Measurements from ENCODE around the gene EYA2.
"Not testable (repeated sequence)": the region's sequence is repeated elsewhere in the genome, so short reads cannot be mapped to it uniquely, and the experiment has no call there.

Gene EYA2

DNA sequence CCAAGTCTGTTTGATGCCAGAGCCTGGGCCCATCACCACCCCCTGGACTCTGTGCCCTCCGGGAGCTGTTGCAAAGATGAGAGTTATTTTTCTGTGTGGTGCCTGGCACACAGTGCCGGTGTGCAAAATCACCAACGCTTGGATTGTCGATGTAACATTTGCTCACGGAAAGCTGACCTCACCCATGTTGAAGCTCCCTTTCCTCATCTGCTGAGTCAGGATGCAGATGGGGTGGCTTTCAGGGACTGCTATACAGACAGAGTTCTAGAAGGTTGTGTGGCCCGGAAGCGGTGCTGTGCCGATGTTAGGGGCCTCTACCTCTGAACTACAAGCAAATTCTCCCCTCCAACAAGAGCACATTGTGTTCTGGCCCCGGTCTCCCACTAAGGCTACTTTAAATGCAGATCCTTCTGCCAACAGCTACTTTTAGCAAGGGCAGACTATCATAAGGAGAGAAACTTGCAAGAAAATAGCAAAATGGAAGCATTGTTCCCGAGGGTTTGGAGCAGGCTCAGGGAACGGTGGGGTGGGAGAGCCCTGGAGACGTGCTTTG is 34.0 kb downstream of the EYA2 start:
- H3K27me3 ChIP-seq (ENCODE audit: insufficient read depth, low read length) = peaks cover 7% of the 10 kb centered on the region
- no peak overlapping the region for H3K4me3 ChIP-seq (ENCODE audit: low read length)
- no peaks in the 10 kb centered on the region for H3K9me3 ChIP-seq (ENCODE audit: low read length)
- no peak overlapping the region for H2AFZ ChIP-seq (ENCODE audit: low read depth, low read length)
- no peaks in the 10 kb centered on the region for H3K36me3 ChIP-seq (ENCODE audit: insufficient read depth, low read length)
- no peaks in the 10 kb centered on the region for H3K4me1 ChIP-seq (ENCODE audit: insufficient read depth, low read length)

DNA sequence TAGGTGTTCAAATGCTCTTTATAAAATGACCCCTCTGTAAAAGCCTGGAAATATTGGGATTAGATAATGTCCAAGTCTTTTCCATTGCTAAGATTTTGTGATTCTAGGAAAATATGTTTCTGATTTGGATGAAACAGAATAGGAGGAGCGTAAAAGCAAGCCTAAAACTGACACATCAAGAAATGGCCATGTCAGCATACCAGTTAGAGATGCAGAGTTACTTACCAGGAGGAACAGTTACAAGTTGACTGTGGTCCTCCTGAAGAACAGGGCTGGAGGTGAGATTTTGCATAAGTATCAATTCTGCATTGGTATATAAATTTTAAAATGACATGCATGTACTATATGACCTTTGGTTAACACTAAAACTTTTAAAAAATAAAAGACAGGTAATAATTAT is 35.3 kb downstream of the EYA2 start:
- no peak overlapping the region for H3K4me3 ChIP-seq (ENCODE audit: low read length)
- H3K4me1 ChIP-seq (ENCODE audit: insufficient read depth, low read length) = no peaks in the 10 kb centered on the region
- no peaks in the 10 kb centered on the region for H3K36me3 ChIP-seq (ENCODE audit: insufficient read depth, low read length)
- peaks cover 7% of the 10 kb centered on the region for H3K27me3 ChIP-seq (ENCODE audit: insufficient read depth, low read length)
- H2AFZ ChIP-seq (ENCODE audit: low read depth, low read length) = no peak overlapping the region
- no peaks in the 10 kb centered on the region for H3K9me3 ChIP-seq (ENCODE audit: low read length)

DNA sequence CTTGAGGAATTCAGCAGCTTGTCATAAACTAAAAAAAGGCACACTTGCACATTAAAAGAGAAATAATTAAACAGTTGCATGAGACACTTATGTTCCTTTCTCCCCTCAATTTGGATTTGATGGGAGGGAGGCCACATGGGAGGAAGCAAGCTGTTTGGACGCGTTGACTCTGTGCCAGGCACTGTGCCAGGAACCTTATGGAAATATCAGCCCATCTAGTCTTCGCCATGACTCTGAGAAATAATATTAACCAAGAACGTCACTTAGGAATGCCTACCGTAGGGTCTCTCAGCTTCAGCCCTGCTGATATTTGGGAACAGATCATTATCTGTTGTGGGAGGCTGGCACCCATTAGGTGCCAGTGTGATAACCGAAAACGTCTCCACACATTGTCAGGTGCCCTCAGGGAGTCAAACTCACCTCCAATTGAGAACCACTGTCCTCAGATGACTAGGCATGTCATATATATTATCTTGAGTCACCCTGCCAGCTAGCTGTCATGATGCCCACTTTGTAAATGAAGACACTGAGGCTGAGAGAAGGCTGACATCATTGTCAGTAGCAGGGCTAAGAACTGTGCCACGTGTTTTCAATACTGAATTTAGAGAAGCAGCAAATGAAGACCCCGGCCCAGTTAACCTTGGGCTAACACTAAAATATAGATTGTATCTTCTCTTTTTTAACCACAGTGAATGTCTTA is 36.1 kb downstream of the EYA2 start:
- Histone ChIP-seq H3K9me3 (ENCODE audit: low read length) (no peaks in the 10 kb centered on the region), H3K36me3 (ENCODE audit: insufficient read depth, low read length) (no peaks in the 10 kb centered on the region), H3K27me3 (ENCODE audit: insufficient read depth, low read length) (peaks cover 7% of the 10 kb centered on the region), H3K4me3 (ENCODE audit: low read length) (no peak overlapping the region), H2AFZ (ENCODE audit: low read depth, low read length) (no peak overlapping the region), H3K4me1 (ENCODE audit: insufficient read depth, low read length) (no peaks in the 10 kb centered on the region)

DNA sequence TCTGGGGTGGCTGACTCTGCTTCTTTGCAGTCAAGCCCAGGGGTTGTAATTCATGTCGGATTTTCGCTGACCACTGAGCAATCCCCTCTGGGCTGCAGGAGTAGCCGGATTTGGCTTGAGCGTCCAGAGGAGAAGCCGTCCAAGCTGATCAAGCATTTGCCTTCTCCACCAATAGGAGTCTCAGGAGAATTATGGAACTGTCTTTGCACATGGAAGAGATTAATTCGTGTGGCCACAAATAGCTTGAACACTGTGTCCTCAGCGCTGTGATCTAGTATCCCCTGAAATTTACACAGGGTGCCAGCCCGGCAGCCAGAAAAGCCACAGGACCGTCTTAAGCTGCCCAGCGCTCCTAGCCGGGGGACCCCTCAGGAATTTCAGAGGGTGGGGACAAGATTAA is 37.1 kb downstream of the EYA2 start:
- no peaks in the 10 kb centered on the region for H3K4me1 ChIP-seq (ENCODE audit: insufficient read depth, low read length)
- H3K4me3 ChIP-seq (ENCODE audit: low read length) = no peak overlapping the region
- H3K27me3 ChIP-seq (ENCODE audit: insufficient read depth, low read length) = peaks cover 7% of the 10 kb centered on the region
- H2AFZ ChIP-seq (ENCODE audit: low read depth, low read length) = no peak overlapping the region
- no peaks in the 10 kb centered on the region for H3K36me3 ChIP-seq (ENCODE audit: insufficient read depth, low read length)
- no peaks in the 10 kb centered on the region for H3K9me3 ChIP-seq (ENCODE audit: low read length)

DNA sequence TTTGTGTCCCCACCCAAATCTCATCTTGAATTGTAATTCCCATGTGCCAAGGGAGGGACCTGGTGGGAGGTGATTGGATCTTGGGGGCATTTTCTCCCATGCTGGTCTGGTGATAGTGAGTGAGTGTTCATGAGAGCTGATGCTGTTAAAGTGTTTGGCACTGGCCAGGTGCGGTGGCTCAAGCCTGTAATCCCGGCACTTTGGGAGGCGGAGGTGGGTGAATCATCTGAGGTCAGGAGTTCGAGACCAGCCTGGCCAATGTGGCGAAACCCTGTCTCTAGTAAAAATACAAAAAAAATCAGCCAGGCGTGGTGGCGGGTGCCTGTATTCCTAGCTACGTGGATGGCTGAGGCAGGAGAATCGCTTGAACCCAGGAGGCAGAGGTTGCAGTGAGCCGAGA is 37.8 kb downstream of the EYA2 start:
- not testable (repeated sequence) for H3K4me1 ChIP-seq (ENCODE audit: insufficient read depth, low read length); H2AFZ ChIP-seq (ENCODE audit: low read depth, low read length); H3K9me3 ChIP-seq (ENCODE audit: low read length); H3K4me3 ChIP-seq (ENCODE audit: low read length); H3K36me3 ChIP-seq (ENCODE audit: insufficient read depth, low read length); H3K27me3 ChIP-seq (ENCODE audit: insufficient read depth, low read length)

DNA sequence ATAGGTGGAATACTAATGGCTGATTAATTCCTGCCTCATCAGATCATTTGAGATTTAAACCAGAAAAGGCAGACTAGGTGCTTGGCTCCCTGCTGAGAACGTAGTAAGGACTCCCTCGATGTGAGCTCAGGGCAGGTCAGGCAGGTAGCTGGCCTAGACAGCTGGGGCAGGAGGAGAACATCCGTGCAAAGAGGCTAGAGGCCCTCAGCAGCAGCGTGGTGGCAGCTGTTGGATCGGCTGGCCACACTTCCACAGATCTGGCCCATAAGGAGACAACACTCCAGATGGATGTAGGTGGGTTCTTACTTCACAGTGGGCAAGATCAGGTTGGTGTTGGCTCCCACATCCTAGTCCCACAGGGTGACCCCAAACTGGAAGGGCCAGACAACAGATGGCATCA is 38.5 kb downstream of the EYA2 start:
- Histone ChIP-seq H3K9me3 (ENCODE audit: low read length) (no peaks in the 10 kb centered on the region), H3K27me3 (ENCODE audit: insufficient read depth, low read length) (peaks cover 7% of the 10 kb centered on the region), H3K4me1 (ENCODE audit: insufficient read depth, low read length) (no peaks in the 10 kb centered on the region), H3K4me3 (ENCODE audit: low read length) (no peak overlapping the region), H2AFZ (ENCODE audit: low read depth, low read length) (no peak overlapping the region), H3K36me3 (ENCODE audit: insufficient read depth, low read length) (no peaks in the 10 kb centered on the region)

DNA sequence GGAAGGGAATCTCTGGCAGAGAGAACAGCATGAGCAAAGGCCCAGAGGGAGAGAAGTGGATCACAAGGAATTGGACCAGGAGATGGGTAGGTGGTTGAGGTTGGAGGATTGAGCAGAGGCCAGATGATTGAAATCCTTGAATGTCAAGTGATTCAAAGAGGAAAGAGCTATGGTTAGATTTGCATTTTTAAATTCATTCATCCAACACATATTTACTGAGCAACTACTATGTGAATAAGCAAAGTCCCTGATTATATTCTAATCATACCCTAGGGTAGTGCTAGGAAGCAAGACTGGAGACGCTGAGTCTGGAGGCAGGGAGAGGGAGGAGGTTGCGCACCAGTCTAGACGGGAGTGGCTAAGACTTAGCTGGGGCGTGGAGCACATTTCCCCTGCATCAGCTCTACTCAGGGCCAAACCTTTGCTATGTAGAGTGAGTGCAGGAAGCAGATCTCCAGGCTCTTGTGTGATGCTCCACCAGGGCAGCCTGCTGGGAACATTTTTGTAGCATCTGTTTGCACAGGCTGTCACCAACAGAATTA is 40.2 kb downstream of the EYA2 start:
- no peak overlapping the region for H3K4me3 ChIP-seq (ENCODE audit: low read length)
- no peaks in the 10 kb centered on the region for H3K36me3 ChIP-seq (ENCODE audit: insufficient read depth, low read length)
- peaks cover 5% of the 10 kb centered on the region for H3K27me3 ChIP-seq (ENCODE audit: insufficient read depth, low read length)
- no peaks in the 10 kb centered on the region for H3K9me3 ChIP-seq (ENCODE audit: low read length)
- H3K4me1 ChIP-seq (ENCODE audit: insufficient read depth, low read length) = no peaks in the 10 kb centered on the region
- no peak overlapping the region for H2AFZ ChIP-seq (ENCODE audit: low read depth, low read length)

DNA sequence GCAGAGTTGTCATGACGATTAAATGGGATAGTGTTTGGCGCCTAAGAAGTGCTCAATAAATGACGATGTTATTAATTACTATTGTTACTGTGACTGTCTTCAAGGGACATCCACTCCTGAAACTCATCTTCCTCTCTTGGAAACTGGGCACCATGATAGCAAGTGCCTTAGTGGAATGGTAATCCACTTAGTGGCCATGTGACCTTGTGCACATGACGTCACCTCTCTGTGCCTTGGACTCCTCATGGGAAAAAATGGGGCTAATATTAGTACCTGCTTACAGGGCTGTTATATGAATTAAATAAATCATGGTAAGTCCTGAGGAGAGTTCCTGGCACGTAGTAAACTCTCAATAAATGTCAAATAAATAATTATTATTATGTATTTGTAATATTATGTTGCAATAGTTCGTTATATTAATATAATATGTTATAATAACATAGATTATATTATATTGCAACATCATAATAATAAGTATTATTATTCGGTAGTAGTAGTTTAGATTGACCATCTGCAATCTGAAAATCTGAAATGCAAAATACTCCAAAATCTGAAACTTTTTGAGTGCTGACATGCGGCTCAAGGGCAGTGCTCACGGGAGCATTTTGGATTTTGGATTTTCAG is 40.9 kb downstream of the EYA2 start:
- H3K36me3 ChIP-seq (ENCODE audit: insufficient read depth, low read length) = no peaks in the 10 kb centered on the region
- no peaks in the 10 kb centered on the region for H3K4me1 ChIP-seq (ENCODE audit: insufficient read depth, low read length)
- H3K27me3 ChIP-seq (ENCODE audit: insufficient read depth, low read length) = peaks cover 5% of the 10 kb centered on the region
- no peaks in the 10 kb centered on the region for H3K9me3 ChIP-seq (ENCODE audit: low read length)
- no peak overlapping the region for H2AFZ ChIP-seq (ENCODE audit: low read depth, low read length)
- no peak overlapping the region for H3K4me3 ChIP-seq (ENCODE audit: low read length)

DNA sequence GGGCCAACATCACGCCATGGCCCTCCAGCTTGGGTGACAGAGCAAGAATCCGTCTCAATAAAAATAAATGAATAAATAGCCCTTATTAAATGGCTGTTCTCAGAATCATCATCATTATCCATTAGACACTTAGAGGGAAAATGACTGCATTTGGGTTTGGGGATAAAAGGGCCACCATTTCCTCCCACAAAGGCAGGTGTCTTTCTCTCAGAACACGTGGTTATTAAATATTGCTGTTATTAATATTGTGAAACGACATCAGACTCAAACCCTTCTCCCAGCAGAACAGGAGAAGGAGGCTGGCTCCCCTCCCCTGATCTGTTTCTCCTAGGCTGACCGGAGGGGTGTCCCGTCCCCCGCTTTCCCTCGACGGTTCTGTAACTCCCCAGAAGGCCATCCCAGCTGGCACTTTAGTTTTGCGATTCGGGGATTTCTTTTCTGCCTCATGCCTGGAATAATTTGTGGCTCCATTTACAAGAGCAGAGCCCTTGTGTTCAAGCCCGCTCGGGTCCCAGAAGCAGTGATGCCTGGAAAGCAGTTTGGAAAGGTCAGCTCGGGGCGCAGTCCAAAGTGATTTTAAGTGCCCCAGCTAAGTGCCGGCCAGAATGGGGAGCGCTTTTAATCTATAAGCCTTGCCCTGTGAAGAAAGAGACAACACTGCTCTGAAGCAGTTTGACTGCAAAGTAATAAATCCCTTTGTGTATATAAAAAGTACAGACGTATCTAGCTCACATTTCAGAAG is 41.9 kb downstream of the EYA2 start:
- Histone ChIP-seq H3K27me3 (ENCODE audit: insufficient read depth, low read length) (no peaks in the 10 kb centered on the region), H3K4me3 (ENCODE audit: low read length) (no peak overlapping the region), H3K4me1 (ENCODE audit: insufficient read depth, low read length) (no peaks in the 10 kb centered on the region), H3K36me3 (ENCODE audit: insufficient read depth, low read length) (no peaks in the 10 kb centered on the region), H3K9me3 (ENCODE audit: low read length) (no peaks in the 10 kb centered on the region), H2AFZ (ENCODE audit: low read depth, low read length) (no peak overlapping the region)

DNA sequence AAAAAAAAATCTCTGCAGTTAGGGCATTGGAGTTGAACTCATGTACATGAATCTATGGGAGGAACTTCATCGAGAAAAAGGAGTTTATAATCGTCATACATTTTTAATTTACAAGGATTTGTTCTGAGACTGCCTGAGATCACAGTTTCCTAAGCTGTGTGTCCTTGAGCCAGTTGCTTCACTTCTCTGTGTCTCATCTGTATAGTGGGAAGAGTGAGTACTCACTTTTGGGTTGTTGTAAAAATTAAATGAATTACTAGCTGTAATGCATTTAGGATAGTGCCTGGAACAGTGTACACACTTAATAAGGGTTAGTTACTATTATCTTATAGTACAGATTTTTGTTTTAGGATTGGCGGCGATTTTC is 42.5 kb downstream of the EYA2 start:
- Histone ChIP-seq H3K36me3 (ENCODE audit: insufficient read depth, low read length) (no peaks in the 10 kb centered on the region), H3K4me1 (ENCODE audit: insufficient read depth, low read length) (no peaks in the 10 kb centered on the region), H3K9me3 (ENCODE audit: low read length) (no peaks in the 10 kb centered on the region), H3K4me3 (ENCODE audit: low read length) (no peak overlapping the region), H2AFZ (ENCODE audit: low read depth, low read length) (no peak overlapping the region), H3K27me3 (ENCODE audit: insufficient read depth, low read length) (no peaks in the 10 kb centered on the region)

DNA sequence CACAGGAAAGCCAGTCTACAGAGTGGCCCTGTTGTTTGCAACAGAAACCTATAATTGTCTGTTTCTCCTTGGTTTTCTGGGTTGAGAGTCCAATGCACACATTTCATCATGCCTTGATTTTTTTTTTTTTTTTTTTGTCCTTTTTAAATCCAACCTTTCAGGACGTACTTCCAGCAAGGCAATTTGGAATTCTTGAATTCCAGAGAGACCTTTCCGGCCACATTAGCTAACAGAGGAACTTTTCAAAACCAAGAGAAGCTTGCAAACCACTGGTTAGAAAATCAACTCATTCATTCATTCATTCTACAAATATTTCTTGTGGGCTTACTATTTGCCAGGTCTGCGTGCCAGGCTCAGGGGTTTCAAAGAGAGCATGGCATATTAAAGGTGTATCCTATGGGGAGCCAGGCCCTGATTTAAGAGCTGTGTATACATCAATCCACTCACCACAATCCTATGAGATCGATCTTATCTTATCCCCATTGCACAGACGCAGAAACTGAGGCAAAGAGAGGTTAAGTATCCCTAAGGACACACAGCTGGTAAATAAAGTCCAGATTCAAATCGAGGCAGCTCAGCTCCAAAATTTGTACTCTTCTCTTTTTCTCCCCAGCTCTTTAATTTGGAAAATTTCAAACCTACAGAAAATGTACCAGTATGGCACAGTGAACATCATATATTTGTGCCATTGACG is 43.0 kb downstream of the EYA2 start:
- Histone ChIP-seq H3K27me3 (ENCODE audit: insufficient read depth, low read length) (no peaks in the 10 kb centered on the region), H3K36me3 (ENCODE audit: insufficient read depth, low read length) (no peaks in the 10 kb centered on the region), H3K9me3 (ENCODE audit: low read length) (no peaks in the 10 kb centered on the region), H2AFZ (ENCODE audit: low read depth, low read length) (no peak overlapping the region), H3K4me3 (ENCODE audit: low read length) (no peak overlapping the region), H3K4me1 (ENCODE audit: insufficient read depth, low read length) (no peaks in the 10 kb centered on the region)

DNA sequence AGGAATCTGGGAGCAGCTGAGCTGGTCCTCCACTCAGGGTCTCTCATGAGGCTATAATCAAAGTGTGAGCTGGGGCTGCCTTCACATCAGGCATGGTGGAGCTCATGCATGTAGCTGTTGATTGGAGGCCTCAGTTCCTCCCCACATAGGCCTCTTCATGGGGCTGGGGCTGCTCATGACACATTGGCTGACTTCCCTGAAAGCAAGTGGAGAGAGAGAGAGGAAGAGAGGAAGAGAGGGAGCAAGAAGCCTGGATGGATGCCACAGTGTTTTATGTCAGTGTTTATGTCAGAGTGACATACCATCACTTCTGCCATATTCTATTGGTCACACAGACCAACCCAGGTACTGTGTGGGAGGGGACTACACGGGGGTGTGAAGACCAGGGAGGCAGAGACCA is 43.8 kb downstream of the EYA2 start:
- Histone ChIP-seq H3K27me3 (ENCODE audit: insufficient read depth, low read length) (no peaks in the 10 kb centered on the region), H3K4me3 (ENCODE audit: low read length) (no peak overlapping the region), H3K36me3 (ENCODE audit: insufficient read depth, low read length) (no peaks in the 10 kb centered on the region), H3K4me1 (ENCODE audit: insufficient read depth, low read length) (no peaks in the 10 kb centered on the region), H3K9me3 (ENCODE audit: low read length) (no peaks in the 10 kb centered on the region), H2AFZ (ENCODE audit: low read depth, low read length) (no peak overlapping the region)

Data from neuron (in vitro differentiated cells).